NCI-H524 treated with DMSO at 0.1 percent for 48 hours (cell line): Measurements from ENCODE around the gene MARCHF4.

Experiments
- DNase-seq: peaks from one replicate; lab custom pipeline; 2025; lab: John Stamatoyannopoulos, UW

The MARCHF4 gene

DNA sequence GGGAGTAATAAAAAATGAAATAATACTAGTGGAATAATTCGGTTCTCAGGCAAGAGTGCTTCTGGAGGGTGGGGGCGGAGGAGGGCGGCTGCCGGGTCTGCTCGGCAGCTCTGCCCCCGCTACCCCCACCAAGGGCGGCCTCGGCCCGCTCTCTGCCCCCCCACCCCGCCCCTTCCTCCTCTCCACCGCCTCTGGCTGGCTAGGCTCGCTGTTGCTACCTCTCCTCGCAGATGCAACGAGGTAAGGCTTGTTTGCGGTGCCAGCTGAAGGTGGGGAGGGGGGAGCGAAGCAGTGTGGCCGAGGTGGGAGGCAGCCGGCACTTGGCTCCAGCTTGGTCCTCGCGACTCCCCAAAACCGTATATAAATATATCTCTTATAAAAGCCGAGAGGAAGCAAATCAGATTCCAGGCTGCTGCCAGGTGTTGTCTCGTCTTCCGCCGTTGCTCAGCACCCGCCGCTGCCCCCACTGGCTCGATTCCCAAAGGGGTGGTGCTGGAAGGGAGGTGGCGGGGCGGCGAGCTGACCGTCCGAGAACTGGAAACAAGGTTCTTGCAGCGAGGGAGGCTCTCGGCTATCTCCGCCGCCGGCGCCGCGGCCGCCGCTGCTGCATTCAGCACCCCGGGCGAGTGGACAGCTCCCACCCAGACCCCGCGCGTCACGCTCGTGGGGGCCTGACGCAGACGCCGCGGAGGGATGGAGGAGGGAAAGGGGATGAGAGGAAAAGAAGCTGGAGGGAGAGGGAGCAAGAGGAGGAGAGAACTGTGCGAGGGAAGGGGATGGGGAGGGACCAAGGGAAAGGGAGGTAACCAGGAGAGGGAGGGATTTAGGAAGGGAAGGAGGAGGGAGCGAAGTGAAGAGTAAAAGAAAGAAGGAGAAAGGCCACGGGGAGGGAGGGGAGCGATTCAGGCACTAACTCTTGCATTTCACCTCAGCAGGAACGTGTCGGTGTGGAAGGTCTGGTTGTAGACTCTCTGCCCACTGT is at the start of gene MARCHF4:
Gene MARCHF4, minus strand, starts transcription at position 763 of the 982 bp plus-strand sequence. CDS start 2,223 bp downstream, outside the sequence.
- no peak for DNase-seq

- no peak for DNase-seq
These were observed 48.3 kb upstream of the MARCHF4 start for GRCh38 chr2:216420367-216421101.

DNA sequence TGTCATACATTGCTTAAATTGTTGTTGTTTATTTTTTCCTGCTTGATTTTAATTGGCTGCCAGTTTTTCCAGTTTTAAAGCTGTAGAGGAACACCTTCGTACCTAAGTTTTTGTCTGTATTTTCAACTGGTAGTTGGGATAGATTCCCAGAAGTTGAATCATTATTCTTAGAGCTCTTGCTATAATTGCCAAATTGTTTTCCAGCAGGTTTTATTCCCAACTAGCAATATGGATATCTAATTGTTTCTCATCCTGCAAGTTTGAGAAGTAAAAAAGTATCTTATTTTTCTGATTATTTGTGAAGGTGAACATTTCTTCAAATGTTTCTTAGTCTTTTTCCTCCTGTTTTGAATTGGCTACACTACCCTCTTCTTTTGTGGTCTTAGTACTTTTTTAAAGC is 46.7 kb upstream of the MARCHF4 start:
- no peak for DNase-seq

- DNase-seq = no peak
These were observed 44.5 kb upstream of the MARCHF4 start for GRCh38 chr2:216416571-216417307.

DNA sequence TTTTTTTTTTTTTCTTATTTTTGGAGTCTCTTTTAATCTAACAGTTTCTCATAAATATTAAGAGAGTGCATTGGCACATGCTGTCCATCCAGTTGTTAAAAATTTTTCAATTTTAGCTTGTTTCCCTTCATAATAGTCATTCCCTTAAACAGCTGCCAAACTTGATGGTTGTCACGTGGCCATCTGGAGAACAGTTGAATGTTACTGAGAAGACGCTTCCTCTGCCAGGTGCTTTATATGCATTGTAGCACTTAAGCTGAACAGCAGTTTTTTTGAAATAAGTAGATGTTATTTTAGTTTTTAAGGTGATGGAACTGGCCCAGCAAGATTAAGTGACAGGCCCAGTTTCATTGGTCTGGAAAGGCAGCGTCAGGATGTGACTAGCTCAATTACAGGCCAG is 43.3 kb upstream of the MARCHF4 start:
- no peak for DNase-seq

DNA sequence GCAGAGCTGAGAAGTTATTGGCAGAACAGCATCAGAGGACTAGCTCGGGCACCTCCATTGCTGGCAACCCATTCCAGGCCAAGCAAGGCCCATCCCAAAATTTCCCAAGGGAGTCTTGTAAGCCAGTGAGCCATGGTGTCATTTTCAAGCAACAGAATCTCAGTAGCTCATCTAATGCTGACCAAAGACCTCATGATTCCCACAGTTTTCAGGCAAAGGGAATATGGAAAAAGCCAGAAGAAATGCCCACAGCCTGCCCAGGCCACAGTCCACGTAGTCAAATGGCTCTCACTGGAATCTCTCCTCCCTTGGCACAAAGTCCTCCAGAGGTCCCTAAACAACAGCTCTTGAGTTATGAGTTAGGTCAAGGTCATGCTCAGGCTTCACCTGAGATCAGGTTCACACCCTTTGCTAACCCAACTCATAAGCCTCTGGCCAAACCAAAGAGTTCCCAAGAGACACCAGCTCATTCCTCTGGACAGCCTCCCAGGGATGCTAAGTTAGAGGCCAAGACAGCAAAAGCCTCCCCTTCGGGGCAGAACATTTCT is 42.6 kb upstream of the MARCHF4 start:
- no peak for DNase-seq

DNA sequence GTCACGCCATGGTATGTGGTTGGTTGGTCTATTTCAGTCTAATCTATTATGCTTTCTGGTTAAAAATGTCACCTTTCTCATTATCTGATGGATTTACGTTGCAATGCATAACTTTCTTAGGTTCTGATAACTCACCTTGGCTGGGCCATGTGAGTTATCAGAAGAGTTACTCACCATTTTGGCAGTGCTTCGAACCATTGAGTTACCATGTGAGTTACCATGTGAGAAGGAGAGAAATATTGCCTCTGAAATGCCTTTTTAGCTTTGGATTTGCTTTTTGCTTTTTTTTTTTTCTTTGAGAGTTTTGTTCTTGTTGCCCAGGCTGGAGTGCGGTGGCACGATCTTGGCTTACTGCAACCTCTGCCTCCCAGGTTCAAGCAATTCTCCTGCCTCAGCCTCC is 41.6 kb upstream of the MARCHF4 start:
- DNase-seq = no peak

DNA sequence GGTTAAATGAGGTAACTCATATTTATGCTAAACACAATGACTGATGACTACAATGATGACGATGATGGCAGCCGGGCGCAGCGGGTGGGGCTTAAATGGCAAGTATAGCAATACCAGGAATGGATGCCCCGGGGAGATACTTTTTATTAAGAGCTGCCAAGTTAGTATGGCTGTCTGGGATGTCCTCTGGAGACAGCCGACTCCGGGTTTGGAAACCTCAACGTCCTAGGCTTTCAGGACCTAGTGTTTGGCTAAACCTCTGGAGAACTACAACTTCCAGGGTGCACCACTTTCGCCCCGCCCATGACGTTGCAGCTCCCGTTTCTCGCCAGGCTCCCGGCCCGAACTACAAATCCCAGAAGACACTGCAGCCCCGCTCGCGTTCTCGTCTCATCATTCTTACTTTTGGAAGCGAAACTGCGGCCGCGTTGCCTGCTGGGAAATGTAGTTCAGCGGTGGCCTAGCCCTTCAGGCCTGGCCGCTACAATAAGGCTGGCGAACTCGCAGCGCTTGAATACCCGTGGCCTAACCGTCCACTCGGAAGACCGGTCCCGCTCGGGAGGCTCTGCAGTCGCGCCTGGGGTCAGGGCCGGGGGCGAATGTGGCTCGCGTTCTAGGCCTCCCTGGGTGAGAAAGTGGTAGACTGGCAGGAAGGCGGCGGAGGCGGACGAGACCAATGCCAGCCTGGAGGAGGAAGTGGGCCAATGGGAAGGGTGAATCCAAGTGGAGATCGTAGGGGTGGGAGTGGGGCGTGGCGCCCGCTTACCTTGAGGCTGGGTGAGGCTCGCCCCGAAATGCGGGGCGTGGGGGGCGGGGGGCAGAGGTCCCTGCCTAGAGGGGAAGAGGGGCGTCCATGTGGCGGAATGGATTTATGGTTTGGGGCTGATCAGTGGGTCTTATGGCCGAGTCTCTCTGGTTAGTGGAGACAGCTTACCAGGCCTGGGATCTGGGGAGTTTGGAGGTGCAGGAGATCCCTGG is 40.0 kb upstream of the MARCHF4 start, which contains the start of gene SMARCAL1:
Gene SMARCAL1, plus strand, starts transcription at position 463 of the 978 bp plus-strand sequence. CDS start 2,221 bp downstream, outside the sequence.
- peak; percentile 84 for DNase-seq

- DNase-seq = no peak
These were observed 38.3 kb upstream of the MARCHF4 start for GRCh38 chr2:216410550-216410949.

GRCh38 chr2:216408426-216409290 is 36.4 kb upstream of the MARCHF4 start:
- peak; percentile 24 for DNase-seq

GRCh38 chr2:216406826-216407225 is 34.5 kb upstream of the MARCHF4 start:
- DNase-seq = peak; percentile 76

GRCh38 chr2:216405588-216405987 is 33.3 kb upstream of the MARCHF4 start:
- no peak for DNase-seq

GRCh38 chr2:216404010-216404618 is 31.8 kb upstream of the MARCHF4 start:
- DNase-seq = no peak

DNA sequence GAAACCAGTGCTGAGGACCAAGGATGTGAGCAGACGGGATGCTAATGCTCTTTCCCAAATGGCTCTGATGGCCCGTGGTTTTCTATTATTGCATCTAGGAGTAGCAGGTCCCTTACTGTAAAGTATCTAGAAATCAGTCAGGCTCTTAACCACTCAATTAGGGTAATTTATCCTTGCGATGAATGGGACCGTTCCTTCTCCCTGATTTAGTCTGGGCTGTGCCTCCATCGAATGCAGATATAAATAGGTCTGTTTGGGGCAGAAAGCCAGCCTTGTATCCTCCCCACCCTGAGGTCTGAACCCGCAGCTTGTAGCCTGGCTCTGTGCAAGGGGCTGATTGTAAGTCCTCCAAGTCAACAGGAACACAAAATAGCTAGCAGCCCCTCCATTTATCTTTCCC is 30.5 kb upstream of the MARCHF4 start:
- DNase-seq = no peak

- DNase-seq = peak; percentile 67
These were observed 27.3 kb upstream of the MARCHF4 start for GRCh38 chr2:216399621-216400020.

- no peak for DNase-seq
These were observed 22.6 kb upstream of the MARCHF4 start for GRCh38 chr2:216394881-216395280.

- DNase-seq = no peak
These were observed 20.9 kb upstream of the MARCHF4 start for GRCh38 chr2:216392945-216393840.

GRCh38 chr2:216392018-216392562 is 19.8 kb upstream of the MARCHF4 start:
- DNase-seq = no peak
